Sigmoid colon (tissue), 3 donors: ENCODE data around the gene IL1RN.

Experiments
- POLR2A ChIP-seq, 2 donors: fragments of 450-650 bp; IDR thresholded peaks; one replicate each; pipeline ENCODE4 v1.6.1; 2016; ENCODE audit warnings: antibody characterized with exemption in 2 of 2, mild to moderate bottlenecking in 2 of 2, moderate library complexity in 2 of 2
- TF ChIP-seq, protein P1 (sequence below), 4 experiments: fragments of 450-650 bp in 3 of 4; fragments of 200-600 bp in 1 of 4; IDR thresholded peaks; one replicate each; pipeline ENCODE4 v1.5.1; 2016 to 2019; ENCODE audit warnings: antibody characterized with exemption in 4 of 4, mild to moderate bottlenecking in 3 of 4, moderate library complexity in 2 of 4

GRCh38 chr2:113181258-113182051, 54.1 kb downstream of the IL1RN start:
- TF ChIP-seq POLR2A (IDR thresholded peaks at IDR 0.05), result no peak
- TF ChIP-seq, protein P1, sequence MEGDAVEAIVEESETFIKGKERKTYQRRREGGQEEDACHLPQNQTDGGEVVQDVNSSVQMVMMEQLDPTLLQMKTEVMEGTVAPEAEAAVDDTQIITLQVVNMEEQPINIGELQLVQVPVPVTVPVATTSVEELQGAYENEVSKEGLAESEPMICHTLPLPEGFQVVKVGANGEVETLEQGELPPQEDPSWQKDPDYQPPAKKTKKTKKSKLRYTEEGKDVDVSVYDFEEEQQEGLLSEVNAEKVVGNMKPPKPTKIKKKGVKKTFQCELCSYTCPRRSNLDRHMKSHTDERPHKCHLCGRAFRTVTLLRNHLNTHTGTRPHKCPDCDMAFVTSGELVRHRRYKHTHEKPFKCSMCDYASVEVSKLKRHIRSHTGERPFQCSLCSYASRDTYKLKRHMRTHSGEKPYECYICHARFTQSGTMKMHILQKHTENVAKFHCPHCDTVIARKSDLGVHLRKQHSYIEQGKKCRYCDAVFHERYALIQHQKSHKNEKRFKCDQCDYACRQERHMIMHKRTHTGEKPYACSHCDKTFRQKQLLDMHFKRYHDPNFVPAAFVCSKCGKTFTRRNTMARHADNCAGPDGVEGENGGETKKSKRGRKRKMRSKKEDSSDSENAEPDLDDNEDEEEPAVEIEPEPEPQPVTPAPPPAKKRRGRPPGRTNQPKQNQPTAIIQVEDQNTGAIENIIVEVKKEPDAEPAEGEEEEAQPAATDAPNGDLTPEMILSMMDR (IDR thresholded peaks at IDR 0.05), result no peak
